Keratinocyte (primary cell): ENCODE results near the gene SULT1A3. TPM values are rescaled to one million over a fixed set of nuclear protein-coding genes. Genes with fewer than 3 reads are reported as not detected.
"Not testable (repeated sequence)": the region's sequence is repeated elsewhere in the genome, so short reads cannot be mapped to it uniquely, and the experiment has no call there.

ENCODE experiments used
- DNase-seq: peaks from one replicate; pipeline ENCODE4 v3.0.0-alpha.2; 2011; ENCODE audit warnings: low read depth, missing footprints, low spot score
- FAIRE-seq: peaks from 2 replicates; lab custom pipeline; 2011; peaks lifted over from hg19 to GRCh38; lab: Jason Lieb, UNC
- H2AFZ ChIP-seq: 2 replicates; pipeline ENCODE4 v1.6.0; 2012; ENCODE audit warnings: low read length, control low read depth, inconsistent platforms; ENCODE audit not compliant: control insufficient read depth
- H3K27ac ChIP-seq: 2 replicates; pipeline ENCODE4 v1.5.1; 2011; ENCODE audit warnings: low read length; ENCODE audit not compliant: control insufficient read depth, insufficient read depth
- H3K27me3 ChIP-seq: 3 replicates; pipeline ENCODE4 v1.6.0; 2011; ENCODE audit warnings: low read length; ENCODE audit not compliant: control insufficient read depth, insufficient read depth; ENCODE audit errors: extremely low read depth
- H3K36me3 ChIP-seq, 2 experiments: 2 replicates in 1 of 2; 3 replicates in 1 of 2; pipeline ENCODE4 v1.5.1; 2011; ENCODE audit warnings: low read length in 2 of 2, mild to moderate bottlenecking in 1 of 2; ENCODE audit not compliant: control insufficient read depth in 2 of 2, insufficient read depth in 2 of 2; ENCODE audit errors: extremely low read depth in 1 of 2
- H3K4me1 ChIP-seq: 3 replicates; pipeline ENCODE4 v1.5.1; 2011; ENCODE audit warnings: low read length; ENCODE audit not compliant: control insufficient read depth, insufficient read depth; ENCODE audit errors: extremely low read depth
- H3K4me2 ChIP-seq: 3 replicates; pipeline ENCODE4 v1.6.0; 2011; ENCODE audit warnings: low read depth, low read length; ENCODE audit not compliant: control insufficient read depth, insufficient read depth; ENCODE audit errors: extremely low read depth
- H3K4me3 ChIP-seq, 3 experiments: fragments of 200-600 bp in 1 of 3; sonication (generic) in 1 of 3; 2 replicates in 2 of 3; 3 replicates in 1 of 3; pipeline ENCODE4 v1.5.1; 2011 to 2016; ENCODE audit warnings: low read length in 3 of 3, mild to moderate bottlenecking in 3 of 3, control low read depth in 2 of 3, inconsistent platforms in 1 of 3, low read depth in 1 of 3, mixed read lengths in 1 of 3, mixed run types in 1 of 3, moderate library complexity in 1 of 3; ENCODE audit not compliant: control insufficient read depth in 2 of 3, insufficient read depth in 2 of 3; ENCODE audit errors: extremely low read depth in 1 of 3
- H3K79me2 ChIP-seq: 2 replicates; pipeline ENCODE4 v1.6.0; 2012; ENCODE audit warnings: low read length; ENCODE audit not compliant: control insufficient read depth, insufficient read depth
- H3K9ac ChIP-seq: 3 replicates; pipeline ENCODE4 v1.6.0; 2011; ENCODE audit warnings: low read length; ENCODE audit not compliant: control insufficient read depth, insufficient read depth; ENCODE audit errors: extremely low read depth
- H3K9me1 ChIP-seq: 3 replicates; pipeline ENCODE4 v1.6.0; 2011; ENCODE audit warnings: low read length; ENCODE audit not compliant: control insufficient read depth, insufficient read depth; ENCODE audit errors: extremely low read depth
- H3K9me3 ChIP-seq: 2 replicates; pipeline ENCODE4 v1.5.1; 2012; ENCODE audit warnings: low read depth, low read length; ENCODE audit not compliant: control insufficient read depth
- H4K20me1 ChIP-seq: 3 replicates; pipeline ENCODE4 v1.6.0; 2011; ENCODE audit warnings: low read length; ENCODE audit not compliant: control insufficient read depth, insufficient read depth; ENCODE audit errors: extremely low read depth
- CTCF ChIP-seq, 3 experiments: IDR thresholded peaks in 1 of 3; conservative IDR thresholded peaks in 1 of 3; optimal IDR thresholded peaks in 1 of 3; 2 replicates in 2 of 3; 3 replicates in 1 of 3; pipeline versions ENCODE3 to v1.5.1; 2011; ENCODE audit warnings: low read length in 3 of 3, mild to moderate bottlenecking in 3 of 3, moderate library complexity in 2 of 3, control low read depth in 1 of 3, inconsistent platforms in 1 of 3; ENCODE audit not compliant: insufficient read depth in 2 of 3; ENCODE audit errors: extremely low read depth in 1 of 3
- EZH2 ChIP-seq: IDR thresholded peaks from one replicate; pipeline ENCODE4 v1.6.1; 2012; ENCODE audit warnings: inconsistent platforms, mild to moderate bottlenecking, low read length, moderate library complexity
- dilution Hi-C: fragments of 300-500 bp; cut with MboI; formaldehyde crosslinking; loops from one replicate; pipeline ENCODE4 v1.7.0; 2020; ENCODE audit warnings: low sequenced_read_pairs; ENCODE audit not compliant: extremely low pct_ligation_motif_present
- polyA plus RNA-seq, 5 experiments: library from polyadenylated mRNA; depleted of rRNA in 3 of 5; stranded (reverse) in 3 of 5; stranded (forward) in 1 of 5; unstranded in 1 of 5; fragments of >200 nt; gene quantifications; 1 replicate in 1 of 5; 2 replicates in 3 of 5; 3 replicates in 1 of 5; pipeline versions ENCODE4 v1.2.1 to v1.2.3, GENCODE V29; 2011 to 2012; ENCODE audit warnings: missing spikeins in 2 of 5, low read depth in 1 of 5, low replicate concordance in 1 of 5

SULT1A3 gene
- polyA plus RNA-seq, 1 donor (not counting 4 experiments of a cell fraction or from before 2014, with no cell fraction given): 8.0 TPM

GRCh38 chr16:30163538-30163937, 35.5 kb upstream of the SULT1A3 start:
- H3K4me2 ChIP-seq: no peak overlapping the region
- H3K4me3 ChIP-seq: no peak overlapping the region
- H3K27ac ChIP-seq: no peak overlapping the region
- no peak for TF ChIP-seq CTCF (optimal IDR thresholded peaks at IDR 0.05 in 1 of 3, IDR thresholded peaks at IDR 0.05 in 1 of 3, conservative IDR thresholded peaks at IDR 0.05 in 1 of 3; ENCODE audit: extremely low read depth in 1 of 3, insufficient read depth in 2 of 3, low read length in 3 of 3)
- dilution Hi-C loops: no loop called here
- no peaks in the 10 kb centered on the region for H3K27me3 ChIP-seq
- no peaks in the 10 kb centered on the region for H3K4me1 ChIP-seq
- H3K9ac ChIP-seq: no peak overlapping the region
- FAIRE-seq (no peak), DNase-seq (no peak)
- H3K36me3 ChIP-seq: no peaks in the 10 kb centered on the region
- H3K9me3 ChIP-seq: no peaks in the 10 kb centered on the region
- H2AFZ ChIP-seq: no peak overlapping the region
- H3K79me2 ChIP-seq: no peaks in the 10 kb centered on the region
- no peaks in the 10 kb centered on the region for H4K20me1 ChIP-seq
- no peaks in the 10 kb centered on the region for H3K9me1 ChIP-seq

- TF ChIP-seq CTCF (optimal IDR thresholded peaks at IDR 0.05 in 1 of 3, IDR thresholded peaks at IDR 0.05 in 1 of 3, conservative IDR thresholded peaks at IDR 0.05 in 1 of 3; ENCODE audit: extremely low read depth in 1 of 3, insufficient read depth in 2 of 3, low read length in 3 of 3) (no peak), EZH2 (no peak)
- H3K9me1 ChIP-seq: no peaks in the 10 kb centered on the region
- H4K20me1 ChIP-seq: no peaks in the 10 kb centered on the region
- H3K79me2 ChIP-seq: no peaks in the 10 kb centered on the region
- no peak for DNase-seq
- H3K27me3 ChIP-seq: no peaks in the 10 kb centered on the region
- no peaks in the 10 kb centered on the region for H3K36me3 ChIP-seq
- H3K4me2 ChIP-seq: no peak overlapping the region
- H3K4me1 ChIP-seq: no peaks in the 10 kb centered on the region
- no peak overlapping the region for H3K27ac ChIP-seq
- no peak for FAIRE-seq
- H3K9me3 ChIP-seq: no peaks in the 10 kb centered on the region
- H2AFZ ChIP-seq: no peak overlapping the region
- no peak overlapping the region for H3K9ac ChIP-seq
- no peak overlapping the region for H3K4me3 ChIP-seq
- dilution Hi-C loops: no loop called here
Measured at GRCh38 chr16:30166202-30166902, 32.7 kb upstream of the SULT1A3 start.

GRCh38 chr16:30168746-30169145, 30.3 kb upstream of the SULT1A3 start:
- H3K36me3 ChIP-seq, dilution Hi-C loops, H3K27ac ChIP-seq, DNase-seq, H4K20me1 ChIP-seq, H3K4me1 ChIP-seq, H3K9ac ChIP-seq, H3K4me2 ChIP-seq, H3K4me3 ChIP-seq, H2AFZ ChIP-seq, H3K9me1 ChIP-seq, H3K79me2 ChIP-seq, H3K9me3 ChIP-seq, FAIRE-seq, H3K27me3 ChIP-seq: not testable (repeated sequence)

- not testable (repeated sequence) for H3K27ac ChIP-seq, FAIRE-seq
Measured at GRCh38 chr16:30169416-30169815, 29.6 kb upstream of the SULT1A3 start.

More at GRCh38 chr16:30169416-30169815, 29.6 kb upstream of the SULT1A3 start:
- H2AFZ ChIP-seq, H3K4me1 ChIP-seq, H3K9ac ChIP-seq, DNase-seq, dilution Hi-C loops, H3K4me2 ChIP-seq, H3K36me3 ChIP-seq, H4K20me1 ChIP-seq, H3K4me3 ChIP-seq, H3K27me3 ChIP-seq, H3K9me3 ChIP-seq, H3K79me2 ChIP-seq, H3K9me1 ChIP-seq: not testable (repeated sequence)
